DOHH2 (cell line): Measurements from ENCODE around the gene ABCF2.
A peak's percentile ranks its signal among the peaks of the same experiment; 100 is the strongest.

Source experiments
- H3F3A ChIP-seq: fragments of 200-600 bp; sonication (generic), shearing (Covaris generic); 2 replicates; pipeline ENCODE4 v1.6.0; 2016; ENCODE audit warnings: antibody characterized with exemption, mild to moderate bottlenecking; ENCODE audit not compliant: control insufficient read depth, insufficient read depth
- H3K27ac ChIP-seq: fragments of 200-600 bp; sonication (generic); 2 replicates; pipeline ENCODE4 v1.5.1; 2014; ENCODE audit warnings: low read depth, mild to moderate bottlenecking, low read length, moderate library complexity
- H3K27me3 ChIP-seq: fragments of 200-600 bp; sonication (generic); 2 replicates; pipeline ENCODE4 v1.6.1; 2014; ENCODE audit warnings: mild to moderate bottlenecking, low read length, mixed read lengths; ENCODE audit not compliant: control insufficient read depth
- H3K36me3 ChIP-seq: fragments of 200-600 bp; sonication (generic); 2 replicates; pipeline ENCODE4 v1.6.1; 2014; ENCODE audit warnings: mild to moderate bottlenecking, low read length, moderate library complexity, mixed read lengths; ENCODE audit not compliant: control insufficient read depth
- H3K4me1 ChIP-seq: fragments of 200-600 bp; sonication (generic); 2 replicates; pipeline ENCODE4 v1.6.1; 2014; ENCODE audit warnings: mild to moderate bottlenecking, low read length, mixed read lengths; ENCODE audit not compliant: control insufficient read depth
- H3K4me2 ChIP-seq: fragments of 200-600 bp; sonication (generic); 2 replicates; pipeline ENCODE4 v1.6.0; 2014; ENCODE audit warnings: mild to moderate bottlenecking, low read length, moderate library complexity
- H3K4me3 ChIP-seq: fragments of 200-600 bp; sonication (generic); 2 replicates; pipeline ENCODE4 v1.5.1; 2014; ENCODE audit warnings: mild to moderate bottlenecking, low read length, mixed read lengths
- H3K79me2 ChIP-seq: fragments of 200-600 bp; sonication (generic); 2 replicates; pipeline ENCODE4 v1.6.1; 2014; ENCODE audit warnings: mild to moderate bottlenecking, low read length, mixed read lengths; ENCODE audit not compliant: control insufficient read depth
- H3K9me2 ChIP-seq: fragments of 200-600 bp; sonication (generic); replicated peaks from 2 replicates; pipeline ENCODE4 v1.6.1; 2014; ENCODE audit warnings: mild to moderate bottlenecking, low read length, mixed read lengths; ENCODE audit not compliant: control insufficient read depth
- H3K9me3 ChIP-seq: fragments of 200-600 bp; sonication (generic); 2 replicates; pipeline ENCODE4 v1.6.1; 2014; ENCODE audit warnings: antibody characterized with exemption, low read length, mixed read lengths; ENCODE audit not compliant: control insufficient read depth, insufficient read depth
- H4K20me1 ChIP-seq: fragments of 200-600 bp; sonication (generic); 2 replicates; pipeline ENCODE4 v1.6.0; 2014; ENCODE audit warnings: low read depth, mild to moderate bottlenecking, antibody characterized with exemption, low read length, moderate library complexity; ENCODE audit not compliant: control insufficient read depth, insufficient read depth
- CTCF ChIP-seq: fragments of 200-600 bp; sonication (generic); IDR thresholded peaks from one replicate; pipeline ENCODE4 v1.5.1; 2014; ENCODE audit warnings: antibody characterized with exemption, mild to moderate bottlenecking, low read depth, low read length; ENCODE audit not compliant: poor library complexity, severe bottlenecking
- EZH2phosphoT487 ChIP-seq: fragments of 200-600 bp; sonication (generic); IDR thresholded peaks from 2 replicates; pipeline ENCODE4 v1.6.1; 2017; ENCODE audit warnings: borderline replicate concordance, mild to moderate bottlenecking, antibody characterized with exemption, low read length, moderate library complexity, mixed read lengths

Gene ABCF2

GRCh38 chr7:151251689-151252560 is 24.9 kb upstream of the ABCF2 start:
- peaks cover 17% of the 10 kb centered on the region for H3K4me1 ChIP-seq
- no peaks in the 10 kb centered on the region for H3K36me3 ChIP-seq
- H4K20me1 ChIP-seq = peaks cover 5% of the 10 kb centered on the region; the same call in 1 of the 2 replicates
- H3K9me3 ChIP-seq = no peaks in the 10 kb centered on the region
- peaks cover 78% of the 10 kb centered on the region for H3K27me3 ChIP-seq
- no peaks in the 10 kb centered on the region for H3K79me2 ChIP-seq
- peak overlapping the region; percentile 3; the same call in 1 of the 2 replicates for H3K4me3 ChIP-seq
- no peak overlapping the region for H3K27ac ChIP-seq
- no peak for TF ChIP-seq EZH2phosphoT487
- H3K9me2 ChIP-seq = no peaks in the 10 kb centered on the region
- no peaks in the 10 kb centered on the region for H3F3A ChIP-seq
- peak overlapping the region; percentile 36 for H3K4me2 ChIP-seq

GRCh38 chr7:151251328-151251688 is 24.3 kb upstream of the ABCF2 start:
- H3K36me3 ChIP-seq = no peaks in the 10 kb centered on the region
- H3K9me2 ChIP-seq = no peaks in the 10 kb centered on the region
- peaks cover 80% of the 10 kb centered on the region for H3K27me3 ChIP-seq
- no peaks in the 10 kb centered on the region for H3K9me3 ChIP-seq
- peak overlapping the region; percentile 36 for H3K4me2 ChIP-seq
- TF ChIP-seq EZH2phosphoT487 (0 out of 2 replicates have a peak, but pooled peaks have one; percentile 27), CTCF (no peak)
- peaks cover 7% of the 10 kb centered on the region; the same call in 1 of the 2 replicates for H4K20me1 ChIP-seq
- no peaks in the 10 kb centered on the region for H3F3A ChIP-seq
- peaks cover 17% of the 10 kb centered on the region for H3K4me1 ChIP-seq
- H3K79me2 ChIP-seq = no peaks in the 10 kb centered on the region
- H3K4me3 ChIP-seq = peak overlapping the region; percentile 3; the same call in 1 of the 2 replicates
- H3K27ac ChIP-seq = no peak overlapping the region

- Histone ChIP-seq H3K36me3 (no peaks in the 10 kb centered on the region), H3K9me2 (no peaks in the 10 kb centered on the region), H3F3A (no peaks in the 10 kb centered on the region), H3K27me3 (peaks cover 87% of the 10 kb centered on the region), H3K79me2 (no peaks in the 10 kb centered on the region), H4K20me1 (peaks cover 10% of the 10 kb centered on the region; the same call in 1 of the 2 replicates), H3K9me3 (no peaks in the 10 kb centered on the region), H3K4me2 (no peak overlapping the region), H3K4me3 (no peak overlapping the region), H3K4me1 (peaks cover 20% of the 10 kb centered on the region), H3K27ac (no peak overlapping the region)
- no peak for TF ChIP-seq CTCF
- TF ChIP-seq EZH2phosphoT487 = peak; percentile 69; the same call in 1 of the 2 replicates
These were observed 23.5 kb upstream of the ABCF2 start for GRCh38 chr7:151250181-151251132.
